Panc1 (cell line): ENCODE data around the gene SARDH. TPM values are rescaled to one million over a fixed set of nuclear protein-coding genes. Genes with fewer than 3 reads are reported as not detected.

Experiments used
- ATAC-seq: fragments of 200-7000 bp; cut with Tn5 transposase; 2 replicates; pipeline ENCODE4 v1.9.1; 2020; ENCODE audit warnings: mild to moderate bottlenecking, moderate library complexity
- BruUV-seq: library from RNA; stranded (reverse); fragments of 400-500 nt; replicated peaks from 2 replicates; lab custom pipeline; 2021; lab: Mats Ljungman, UMichigan
- CTCF ChIA-PET: fragments of 300-600 bp; sonication (Branson Sonifier 250); formaldehyde crosslinking; loops from one replicate; lab custom pipeline; 2022; ENCODE audit warnings: antibody characterized with exemption; lab: Charles Lee
- POLR2A ChIA-PET: fragments of 300-600 bp; sonication (Branson Sonifier 250); formaldehyde crosslinking; loops from one replicate; lab custom pipeline; 2022; ENCODE audit warnings: antibody characterized with exemption; lab: Charles Lee
- DNase-seq: peaks from one replicate; pipeline ENCODE4 v3.0.0-alpha.2; 2010; ENCODE audit warnings: low read depth, low spot score
- H3K27ac ChIP-seq: 2 replicates; pipeline ENCODE4 v1.5.1; 2011; ENCODE audit warnings: mild to moderate bottlenecking, low read length, inconsistent platforms
- H3K27me3 ChIP-seq: fragments of 200-500 bp; sonication (Bioruptor generic); 2 replicates; pipeline ENCODE4 v1.6.0; 2014; ENCODE audit warnings: low read length, inconsistent platforms; ENCODE audit not compliant: control insufficient read depth, insufficient read depth
- H3K36me3 ChIP-seq: fragments of 200-500 bp; sonication (Bioruptor generic); 2 replicates; pipeline ENCODE4 v1.5.1; 2014; ENCODE audit warnings: inconsistent platforms, mild to moderate bottlenecking, low read length, moderate library complexity; ENCODE audit not compliant: control insufficient read depth, insufficient read depth
- H3K4me1 ChIP-seq: 2 replicates; pipeline ENCODE4 v1.5.1; 2011; ENCODE audit warnings: inconsistent platforms, mild to moderate bottlenecking, low read length, moderate library complexity; ENCODE audit not compliant: control insufficient read depth, insufficient read depth
- H3K4me3 ChIP-seq, 2 experiments: 2 replicates each; pipeline ENCODE4 v1.5.1; 2011 to 2012; ENCODE audit warnings: low read depth in 2 of 2, low read length in 2 of 2, mild to moderate bottlenecking in 2 of 2, inconsistent platforms in 1 of 2, moderate library complexity in 1 of 2
- H3K9me3 ChIP-seq: fragments of 200-500 bp; sonication (Bioruptor generic); 2 replicates; pipeline ENCODE4 v1.5.1; 2014; ENCODE audit warnings: low read depth, mild to moderate bottlenecking, inconsistent platforms, low read length, moderate library complexity; ENCODE audit not compliant: control insufficient read depth, insufficient read depth
- POLR2AphosphoS5 ChIP-seq: IDR thresholded peaks from 2 replicates; pipeline ENCODE4 v1.6.1; 2012; ENCODE audit warnings: mild to moderate bottlenecking, low read depth, low read length, moderate library complexity
- REST ChIP-seq, 2 experiments: IDR thresholded peaks; 2 replicates each; pipeline ENCODE4 v1.6.1; 2011 to 2012; ENCODE audit warnings: low read depth in 2 of 2, control low read depth in 1 of 2, low read length in 1 of 2, mild to moderate bottlenecking in 1 of 2, moderate library complexity in 1 of 2; ENCODE audit not compliant: insufficient read depth in 1 of 2
- SIN3A ChIP-seq: IDR thresholded peaks from 2 replicates; pipeline ENCODE4 v1.6.1; 2012; ENCODE audit warnings: low read depth, mild to moderate bottlenecking, low read length, moderate library complexity, borderline replicate concordance; ENCODE audit not compliant: insufficient read depth
- TCF7L2 ChIP-seq: IDR thresholded peaks from 2 replicates; pipeline ENCODE4 v1.6.1; 2011; ENCODE audit warnings: mild to moderate bottlenecking, low read depth, low read length, inconsistent platforms
- in situ Hi-C: cut with HindIII; loops from 2 replicates; pipeline ENCODE4 v1.10.0; 2016; ENCODE audit warnings: low sequenced_read_pairs, low pct_unique_long_range_greater_than_20kb
- intact Hi-C: fragments of 100-400 bp; cut with micrococcal nuclease; formaldehyde crosslinking; loops from one replicate; pipeline ENCODE4 v1.10.0; 2022; ENCODE audit not compliant: unreplicated experiment
- total RNA-seq: library from RNA; stranded (reverse); gene quantifications from one replicate; pipeline ENCODE4 v1.2.1, GENCODE V29; 2021; ENCODE audit not compliant: unreplicated experiment
- TF ChIP-seq, protein P1 (sequence below): fragments of 450-650 bp; IDR thresholded peaks from 2 replicates; pipeline ENCODE4 v1.5.1; 2017; ENCODE audit warnings: mild to moderate bottlenecking

SARDH gene
- total RNA-seq, 1 experiment from 2014 or later, result 0.13 TPM

GRCh38 chr9:133781828-133782135 is 43.6 kb upstream of the SARDH start:
- H3K4me3 ChIP-seq, result no peak overlapping the region
- ChIA-PET CTCF (interaction anchor here (0.7 to 1.9 kb wide), 5 partner anchors 22 to 383 kb away, joined by 3 to 16 read pairs (median 4); no protein-coding TSS in a partner anchor), POLR2A (no interaction called here)
- no peak overlapping the region for H3K27ac ChIP-seq
- no peaks in the 10 kb centered on the region for H3K36me3 ChIP-seq
- intact Hi-C loops, result no loop called here
- ATAC-seq, result no peak
- no peaks in the 10 kb centered on the region for H3K27me3 ChIP-seq
- BruUV-seq, result no TSS peak
- H3K4me1 ChIP-seq, result no peaks in the 10 kb centered on the region
- no peak for DNase-seq
- TF ChIP-seq SIN3A (no peak), REST (IDR thresholded peaks at IDR 0.05; ENCODE audit: insufficient read depth in 1 of 2, low read depth in 2 of 2, low read length in 1 of 2) (no peak), POLR2AphosphoS5 (no peak), TCF7L2 (no peak)
- TF ChIP-seq, protein P1, sequence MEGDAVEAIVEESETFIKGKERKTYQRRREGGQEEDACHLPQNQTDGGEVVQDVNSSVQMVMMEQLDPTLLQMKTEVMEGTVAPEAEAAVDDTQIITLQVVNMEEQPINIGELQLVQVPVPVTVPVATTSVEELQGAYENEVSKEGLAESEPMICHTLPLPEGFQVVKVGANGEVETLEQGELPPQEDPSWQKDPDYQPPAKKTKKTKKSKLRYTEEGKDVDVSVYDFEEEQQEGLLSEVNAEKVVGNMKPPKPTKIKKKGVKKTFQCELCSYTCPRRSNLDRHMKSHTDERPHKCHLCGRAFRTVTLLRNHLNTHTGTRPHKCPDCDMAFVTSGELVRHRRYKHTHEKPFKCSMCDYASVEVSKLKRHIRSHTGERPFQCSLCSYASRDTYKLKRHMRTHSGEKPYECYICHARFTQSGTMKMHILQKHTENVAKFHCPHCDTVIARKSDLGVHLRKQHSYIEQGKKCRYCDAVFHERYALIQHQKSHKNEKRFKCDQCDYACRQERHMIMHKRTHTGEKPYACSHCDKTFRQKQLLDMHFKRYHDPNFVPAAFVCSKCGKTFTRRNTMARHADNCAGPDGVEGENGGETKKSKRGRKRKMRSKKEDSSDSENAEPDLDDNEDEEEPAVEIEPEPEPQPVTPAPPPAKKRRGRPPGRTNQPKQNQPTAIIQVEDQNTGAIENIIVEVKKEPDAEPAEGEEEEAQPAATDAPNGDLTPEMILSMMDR, result no peak
- in situ Hi-C loops, result no loop called here
- H3K9me3 ChIP-seq, result no peaks in the 10 kb centered on the region

DNA sequence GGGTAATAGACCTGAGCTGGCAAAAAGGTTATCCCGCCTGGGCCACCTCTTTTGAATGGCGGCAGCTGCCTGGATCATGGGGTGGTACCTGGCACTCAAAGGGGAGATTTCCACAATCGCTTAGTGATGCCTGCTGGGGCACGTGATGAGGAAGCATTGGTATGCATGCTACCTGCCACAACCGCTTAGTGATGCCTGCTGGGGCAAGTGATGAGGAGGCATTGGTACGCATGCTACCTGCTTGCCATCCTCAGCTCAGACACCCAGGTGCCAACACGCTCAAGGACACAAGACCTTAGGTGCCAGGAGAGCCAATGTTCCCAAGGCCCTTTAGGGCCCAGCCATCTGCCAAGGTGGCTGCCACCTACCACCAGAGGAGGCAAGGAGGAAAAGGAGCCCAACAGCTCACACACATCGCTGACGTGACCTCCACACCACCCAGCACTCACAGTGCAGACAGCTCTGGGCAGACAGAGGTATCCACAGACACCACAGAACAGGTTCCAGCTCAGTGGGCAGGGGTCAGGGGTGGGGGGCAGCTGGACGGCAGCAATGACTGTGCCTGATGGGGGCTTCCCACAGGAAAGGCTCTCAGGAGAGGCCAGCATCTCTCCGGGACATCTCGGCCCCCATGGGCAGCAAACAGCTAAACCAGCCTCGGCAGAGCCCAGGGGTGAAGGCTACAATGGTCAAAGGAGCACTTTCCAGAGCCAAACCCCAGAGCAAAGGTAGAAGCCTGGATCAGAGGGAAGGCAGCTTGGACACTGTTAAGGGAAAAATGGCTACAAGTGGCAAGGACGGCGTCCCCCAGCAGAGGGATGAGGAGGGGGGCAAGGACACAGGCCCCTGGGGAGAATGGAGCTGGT is 43.0 kb upstream of the SARDH start:
- no peak overlapping the region for H3K27ac ChIP-seq
- POLR2A ChIA-PET, result no interaction called here
- H3K4me3 ChIP-seq, result no peak overlapping the region
- no peak for ATAC-seq
- intact Hi-C loops (no loop called here), in situ Hi-C loops (no loop called here)
- TF ChIP-seq POLR2AphosphoS5 (no peak), SIN3A (no peak), REST (IDR thresholded peaks at IDR 0.05; ENCODE audit: insufficient read depth in 1 of 2, low read depth in 2 of 2, low read length in 1 of 2) (no peak)
- no peaks in the 10 kb centered on the region for H3K36me3 ChIP-seq
- no peaks in the 10 kb centered on the region for H3K27me3 ChIP-seq
- H3K4me1 ChIP-seq, result no peaks in the 10 kb centered on the region
- no peaks in the 10 kb centered on the region for H3K9me3 ChIP-seq
- CTCF ChIA-PET, result interaction anchor here (0.5 to 1.9 kb wide), 4 partner anchors 139 to 241 kb away, joined by 3 to 16 read pairs (median 4); no protein-coding TSS in a partner anchor
- BruUV-seq, result no TSS peak
- DNase-seq, result no peak
